Measurements from ENCODE around the gene GJA1.

GJA1 gene

DNA sequence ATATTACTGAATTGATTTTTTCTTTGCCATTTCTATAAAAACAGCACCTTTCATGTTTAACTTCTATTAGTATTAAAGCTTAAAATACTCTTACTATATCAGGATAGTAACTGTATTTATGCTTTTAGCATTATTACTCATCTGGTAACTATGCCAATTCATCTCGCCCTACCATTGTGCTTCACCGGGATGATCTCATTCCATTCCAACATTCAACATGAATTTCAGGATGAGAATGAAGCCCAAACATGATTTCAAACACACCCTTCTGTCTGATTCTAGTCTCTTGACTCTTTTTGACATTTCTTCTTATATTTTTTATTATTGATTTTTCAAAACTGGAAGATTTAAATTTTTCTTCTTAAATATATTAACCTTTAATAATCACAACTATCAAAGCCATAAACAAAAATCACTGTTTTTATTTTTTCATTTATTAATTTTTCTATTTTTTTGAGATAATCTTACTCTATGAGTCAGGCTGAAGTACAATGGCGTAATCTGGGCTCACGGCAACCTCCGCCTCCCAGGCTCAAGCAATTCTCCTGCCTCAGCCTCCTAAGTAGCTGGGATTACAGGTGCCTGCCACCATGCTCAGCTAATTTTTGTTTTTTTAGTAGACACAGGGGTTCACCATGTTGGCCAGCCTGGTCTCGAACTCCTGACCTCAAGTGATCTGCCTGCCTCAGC, 46.7 kb downstream of the GJA1 start:
- Histone ChIP-seq H3K27ac (no peak overlapping the region), H3K79me2 (no peaks in the 10 kb centered on the region), H2AFZ (no peak overlapping the region), H3K9ac (no peak overlapping the region), H3K9me3 (ENCODE audit: control insufficient read depth, low read length) (no peaks in the 10 kb centered on the region), H3K4me3 (ENCODE audit: low read depth, low read length) (no peak overlapping the region), H3K4me1 (no peaks in the 10 kb centered on the region), H3K36me3 (ENCODE audit: control insufficient read depth, insufficient read depth, low read length) (no peaks in the 10 kb centered on the region), H3K4me2 (ENCODE audit: low read length) (no peak overlapping the region), H3K27me3 (ENCODE audit: control insufficient read depth, insufficient read depth, low read length) (no peaks in the 10 kb centered on the region)
- TF ChIP-seq, protein P1, sequence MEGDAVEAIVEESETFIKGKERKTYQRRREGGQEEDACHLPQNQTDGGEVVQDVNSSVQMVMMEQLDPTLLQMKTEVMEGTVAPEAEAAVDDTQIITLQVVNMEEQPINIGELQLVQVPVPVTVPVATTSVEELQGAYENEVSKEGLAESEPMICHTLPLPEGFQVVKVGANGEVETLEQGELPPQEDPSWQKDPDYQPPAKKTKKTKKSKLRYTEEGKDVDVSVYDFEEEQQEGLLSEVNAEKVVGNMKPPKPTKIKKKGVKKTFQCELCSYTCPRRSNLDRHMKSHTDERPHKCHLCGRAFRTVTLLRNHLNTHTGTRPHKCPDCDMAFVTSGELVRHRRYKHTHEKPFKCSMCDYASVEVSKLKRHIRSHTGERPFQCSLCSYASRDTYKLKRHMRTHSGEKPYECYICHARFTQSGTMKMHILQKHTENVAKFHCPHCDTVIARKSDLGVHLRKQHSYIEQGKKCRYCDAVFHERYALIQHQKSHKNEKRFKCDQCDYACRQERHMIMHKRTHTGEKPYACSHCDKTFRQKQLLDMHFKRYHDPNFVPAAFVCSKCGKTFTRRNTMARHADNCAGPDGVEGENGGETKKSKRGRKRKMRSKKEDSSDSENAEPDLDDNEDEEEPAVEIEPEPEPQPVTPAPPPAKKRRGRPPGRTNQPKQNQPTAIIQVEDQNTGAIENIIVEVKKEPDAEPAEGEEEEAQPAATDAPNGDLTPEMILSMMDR (IDR thresholded peaks at IDR 0.05): no peak

DNA sequence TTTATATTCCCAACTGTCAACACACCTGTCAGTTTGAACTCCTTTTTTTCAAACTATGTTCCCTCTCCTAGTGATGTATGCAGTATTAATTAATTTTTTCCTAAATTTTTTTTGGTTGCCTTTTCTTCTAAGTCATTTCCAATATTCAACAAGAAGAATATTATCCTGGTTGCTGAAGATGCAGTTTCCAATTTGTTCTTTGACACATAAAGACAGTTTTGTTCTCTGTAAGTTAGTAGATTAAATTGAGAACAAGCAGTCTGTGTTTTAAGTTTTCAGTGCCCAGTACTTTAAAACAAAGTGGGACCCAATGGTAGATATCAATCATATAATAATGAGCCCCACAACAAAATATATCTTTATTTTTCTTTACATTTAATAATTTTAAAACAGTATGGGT, 47.3 kb downstream of the GJA1 start:
- Histone ChIP-seq H3K4me3 (ENCODE audit: low read depth, low read length) (no peak overlapping the region), H3K36me3 (ENCODE audit: control insufficient read depth, insufficient read depth, low read length) (no peaks in the 10 kb centered on the region), H3K4me2 (ENCODE audit: low read length) (no peak overlapping the region), H3K9ac (no peak overlapping the region), H2AFZ (no peak overlapping the region), H3K9me3 (ENCODE audit: control insufficient read depth, low read length) (no peaks in the 10 kb centered on the region), H3K27me3 (ENCODE audit: control insufficient read depth, insufficient read depth, low read length) (no peaks in the 10 kb centered on the region), H3K27ac (no peak overlapping the region), H3K79me2 (no peaks in the 10 kb centered on the region), H3K4me1 (no peaks in the 10 kb centered on the region)
- TF ChIP-seq, protein P1 (IDR thresholded peaks at IDR 0.05): no peak

DNA sequence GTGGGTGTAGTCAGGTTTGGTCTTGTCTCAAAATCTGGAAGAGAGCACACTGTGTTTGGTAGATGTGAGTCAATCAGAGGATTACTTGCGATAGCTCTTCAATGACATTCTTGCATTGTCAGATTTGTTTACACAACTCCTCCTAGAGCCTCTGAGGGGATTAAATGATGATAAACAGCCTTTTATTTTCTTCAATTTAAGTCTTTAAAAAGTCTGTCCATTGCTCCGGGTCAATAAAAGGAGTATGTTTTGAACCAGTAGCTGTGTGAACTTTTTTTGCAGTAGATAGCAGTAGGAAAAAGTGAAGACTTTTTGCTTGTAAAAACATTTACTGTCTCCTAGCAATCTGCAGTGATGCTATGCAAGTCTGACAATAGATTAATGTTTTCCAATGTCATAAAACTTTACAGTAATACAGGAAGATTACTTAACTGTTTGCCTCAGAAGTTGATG, 49.9 kb downstream of the GJA1 start:
- no peaks in the 10 kb centered on the region for H3K79me2 ChIP-seq
- no peaks in the 10 kb centered on the region for H3K27me3 ChIP-seq (ENCODE audit: control insufficient read depth, insufficient read depth, low read length)
- H3K9me3 ChIP-seq (ENCODE audit: control insufficient read depth, low read length): no peaks in the 10 kb centered on the region
- H3K4me3 ChIP-seq (ENCODE audit: low read depth, low read length): no peak overlapping the region
- H3K4me2 ChIP-seq (ENCODE audit: low read length): no peak overlapping the region
- H3K9ac ChIP-seq: no peak overlapping the region
- no peaks in the 10 kb centered on the region for H3K36me3 ChIP-seq (ENCODE audit: control insufficient read depth, insufficient read depth, low read length)
- no peak overlapping the region for H3K27ac ChIP-seq
- H3K4me1 ChIP-seq: no peaks in the 10 kb centered on the region
- TF ChIP-seq, protein P1 (IDR thresholded peaks at IDR 0.05): no peak
- no peak overlapping the region for H2AFZ ChIP-seq

DNA sequence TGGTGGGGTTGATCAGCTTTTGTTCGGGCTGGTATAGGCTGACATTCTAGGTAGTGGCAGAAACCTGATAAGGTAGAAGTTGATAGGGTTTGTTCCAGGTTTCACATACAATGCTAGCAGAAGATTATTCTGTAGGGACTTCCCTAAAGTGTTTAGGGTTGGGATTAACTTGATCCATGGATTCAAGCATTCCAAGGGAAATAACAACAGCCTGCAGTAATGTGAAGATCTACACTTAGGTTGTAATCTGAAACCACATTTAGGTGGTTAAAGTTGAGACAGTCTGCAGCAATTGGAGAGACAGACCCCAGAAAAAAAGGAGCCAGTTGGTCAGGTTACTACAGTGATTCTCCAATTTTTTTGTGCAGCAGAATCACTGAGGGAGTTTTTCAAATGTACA, 56.1 kb downstream of the GJA1 start:
- H3K36me3 ChIP-seq (ENCODE audit: control insufficient read depth, insufficient read depth, low read length): no peaks in the 10 kb centered on the region

More for the DNA sequence above, 56.1 kb downstream of the GJA1 start:
- no peak overlapping the region for H3K9ac ChIP-seq
- H3K27me3 ChIP-seq (ENCODE audit: control insufficient read depth, insufficient read depth, low read length): no peaks in the 10 kb centered on the region
- no peak overlapping the region for H3K4me3 ChIP-seq (ENCODE audit: low read depth, low read length)
- H3K9me3 ChIP-seq (ENCODE audit: control insufficient read depth, low read length): no peaks in the 10 kb centered on the region
- H3K79me2 ChIP-seq: no peaks in the 10 kb centered on the region
- no peak overlapping the region for H3K4me2 ChIP-seq (ENCODE audit: low read length)
- peaks cover 6% of the 10 kb centered on the region for H3K4me1 ChIP-seq
- no peak overlapping the region for H3K27ac ChIP-seq
- peak overlapping the region; percentile 39 for H2AFZ ChIP-seq
- TF ChIP-seq, protein P1 (IDR thresholded peaks at IDR 0.05): no peak

Measured in parathyroid adenoma (tissue), 2 donors.